Measurements from ENCODE around the gene FLT3.

The FLT3 gene

GRCh38 chr13:27969866-27970229 lies 130.5 kb downstream of the FLT3 start:
- no peak for TF ChIP-seq CTCF (IDR thresholded peaks at IDR 0.05; ENCODE audit: low read depth, low read length, missing control alignments)
- H3K4me3 ChIP-seq (ENCODE audit: low read depth, low read length): no peak overlapping the region
- no peak for DNase-seq (ENCODE audit: low read depth)

- no peak for DNase-seq (ENCODE audit: low read depth)
- H3K4me3 ChIP-seq (ENCODE audit: low read depth, low read length): no peak within 1 kb of the TSS
- no peak for TF ChIP-seq CTCF (IDR thresholded peaks at IDR 0.05; ENCODE audit: low read depth, low read length, missing control alignments)
Observed at GRCh38 chr13:27969082-27969865, 131.1 kb downstream of the FLT3 start, which contains the start of gene CDX2. TSS of gene CDX2 (minus strand) at chr13:27969315. CDS start at chr13:27969006, 309 bp downstream.

GRCh38 chr13:27968316-27969081 lies 131.9 kb downstream of the FLT3 start:
- no peak for TF ChIP-seq CTCF (IDR thresholded peaks at IDR 0.05; ENCODE audit: low read depth, low read length, missing control alignments)
- no peak for DNase-seq (ENCODE audit: low read depth)
- H3K4me3 ChIP-seq (ENCODE audit: low read depth, low read length): no peak overlapping the region

GRCh38 chr13:27967736-27968315 lies 132.6 kb downstream of the FLT3 start:
- no peak for DNase-seq (ENCODE audit: low read depth)
- no peak for TF ChIP-seq CTCF (IDR thresholded peaks at IDR 0.05; ENCODE audit: low read depth, low read length, missing control alignments)
- H3K4me3 ChIP-seq (ENCODE audit: low read depth, low read length): no peak overlapping the region

GRCh38 chr13:27967203-27967735 lies 133.1 kb downstream of the FLT3 start:
- no peak for TF ChIP-seq CTCF (IDR thresholded peaks at IDR 0.05; ENCODE audit: low read depth, low read length, missing control alignments)
- H3K4me3 ChIP-seq (ENCODE audit: low read depth, low read length): no peak overlapping the region
- no peak for DNase-seq (ENCODE audit: low read depth)

- no peak overlapping the region for H3K4me3 ChIP-seq (ENCODE audit: low read depth, low read length)
- TF ChIP-seq CTCF (IDR thresholded peaks at IDR 0.05; ENCODE audit: low read depth, low read length, missing control alignments): no peak
- DNase-seq (ENCODE audit: low read depth): no peak
Observed at GRCh38 chr13:27966641-27967202, 133.7 kb downstream of the FLT3 start.
